HL-60/S4 treated with phorbol 12-myristate 13-acetate at 8.2 ng/mL for 4 days and 3 days (cell line): ENCODE measurements around the gene RTEL1.

Source experiments
- in situ Hi-C: fragments of 300-500 bp; cut with MboI; formaldehyde crosslinking; loops from 2 replicates; pipeline ENCODE4 v1.15.0; 2022; ENCODE audit warnings: low sequenced_read_pairs

Gene RTEL1

DNA sequence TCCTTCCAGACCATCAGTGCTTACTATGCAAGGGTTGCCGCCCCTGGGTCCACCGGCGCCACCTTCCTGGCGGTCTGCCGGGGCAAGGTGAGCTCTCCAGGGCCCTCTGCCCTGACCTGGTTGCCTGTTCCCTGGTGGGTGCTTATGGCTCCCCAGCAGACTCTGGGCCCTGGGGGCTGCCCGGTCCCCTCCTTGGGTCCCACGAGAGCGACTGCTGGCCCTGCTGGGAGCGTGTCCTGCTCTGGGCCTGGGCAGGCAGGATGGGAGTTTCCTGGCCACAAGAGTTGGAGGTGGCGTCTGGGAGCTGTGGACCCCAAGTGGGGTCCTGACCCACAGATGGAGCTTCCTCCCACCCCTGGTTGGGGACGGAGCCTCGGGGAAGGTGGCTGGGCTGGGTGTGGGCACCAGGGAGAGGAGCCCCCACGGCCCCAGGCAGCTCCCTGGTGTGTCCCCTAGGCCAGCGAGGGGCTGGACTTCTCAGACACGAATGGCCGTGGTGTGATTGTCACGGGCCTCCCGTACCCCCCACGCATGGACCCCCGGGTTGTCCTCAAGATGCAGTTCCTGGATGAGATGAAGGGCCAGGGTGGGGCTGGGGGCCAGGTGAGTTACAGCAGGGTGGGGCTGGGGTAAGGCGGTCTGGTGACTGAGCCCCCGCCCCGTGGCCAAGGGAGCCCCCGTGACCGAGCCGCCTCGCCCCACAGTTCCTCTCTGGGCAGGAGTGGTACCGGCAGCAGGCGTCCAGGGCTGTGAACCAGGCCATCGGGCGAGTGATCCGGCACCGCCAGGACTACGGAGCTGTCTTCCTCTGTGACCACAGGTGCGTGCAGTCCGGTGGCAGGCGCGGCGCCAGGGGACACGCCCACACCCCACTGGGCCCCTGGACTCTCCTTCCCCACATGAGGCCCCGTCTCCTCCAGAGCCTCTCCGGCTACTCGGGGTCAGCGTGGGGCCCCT lies 31.2 kb downstream of the RTEL1 start:
- in situ Hi-C loops, result no loop called here

DNA sequence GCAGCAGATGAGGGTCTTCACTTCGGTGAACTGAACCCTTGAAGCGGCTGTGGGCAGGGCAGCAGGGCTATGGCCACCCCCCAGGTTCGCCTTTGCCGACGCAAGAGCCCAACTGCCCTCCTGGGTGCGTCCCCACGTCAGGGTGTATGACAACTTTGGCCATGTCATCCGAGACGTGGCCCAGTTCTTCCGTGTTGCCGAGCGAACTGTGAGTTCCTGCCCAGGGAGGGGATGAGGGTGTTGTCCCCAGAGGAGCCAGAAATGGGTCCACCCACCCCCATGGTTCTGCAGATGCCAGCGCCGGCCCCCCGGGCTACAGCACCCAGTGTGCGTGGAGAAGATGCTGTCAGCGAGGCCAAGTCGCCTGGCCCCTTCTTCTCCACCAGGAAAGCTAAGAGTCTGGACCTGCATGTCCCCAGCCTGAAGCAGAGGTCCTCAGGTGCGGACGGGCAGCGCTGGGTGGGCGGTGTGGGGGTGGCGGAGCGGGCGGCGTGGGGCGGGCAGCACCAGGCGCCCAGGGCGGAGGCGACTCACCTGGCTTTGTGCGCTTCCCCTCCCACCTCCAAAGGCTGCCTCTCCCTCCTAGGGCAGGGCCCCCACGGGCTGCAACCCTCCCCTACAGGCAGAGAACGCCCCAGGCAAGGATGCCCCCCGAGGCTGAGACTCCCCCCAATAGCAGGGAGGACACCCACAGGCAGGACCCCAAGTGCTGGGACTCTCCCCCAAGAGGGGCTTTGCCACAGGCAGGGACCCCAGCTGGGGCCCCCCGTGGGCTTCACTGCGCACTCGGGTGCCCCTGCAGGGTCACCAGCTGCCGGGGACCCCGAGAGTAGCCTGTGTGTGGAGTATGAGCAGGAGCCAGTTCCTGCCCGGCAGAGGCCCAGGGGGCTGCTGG lies 32.1 kb downstream of the RTEL1 start:
- in situ Hi-C loops, result no loop called here

DNA sequence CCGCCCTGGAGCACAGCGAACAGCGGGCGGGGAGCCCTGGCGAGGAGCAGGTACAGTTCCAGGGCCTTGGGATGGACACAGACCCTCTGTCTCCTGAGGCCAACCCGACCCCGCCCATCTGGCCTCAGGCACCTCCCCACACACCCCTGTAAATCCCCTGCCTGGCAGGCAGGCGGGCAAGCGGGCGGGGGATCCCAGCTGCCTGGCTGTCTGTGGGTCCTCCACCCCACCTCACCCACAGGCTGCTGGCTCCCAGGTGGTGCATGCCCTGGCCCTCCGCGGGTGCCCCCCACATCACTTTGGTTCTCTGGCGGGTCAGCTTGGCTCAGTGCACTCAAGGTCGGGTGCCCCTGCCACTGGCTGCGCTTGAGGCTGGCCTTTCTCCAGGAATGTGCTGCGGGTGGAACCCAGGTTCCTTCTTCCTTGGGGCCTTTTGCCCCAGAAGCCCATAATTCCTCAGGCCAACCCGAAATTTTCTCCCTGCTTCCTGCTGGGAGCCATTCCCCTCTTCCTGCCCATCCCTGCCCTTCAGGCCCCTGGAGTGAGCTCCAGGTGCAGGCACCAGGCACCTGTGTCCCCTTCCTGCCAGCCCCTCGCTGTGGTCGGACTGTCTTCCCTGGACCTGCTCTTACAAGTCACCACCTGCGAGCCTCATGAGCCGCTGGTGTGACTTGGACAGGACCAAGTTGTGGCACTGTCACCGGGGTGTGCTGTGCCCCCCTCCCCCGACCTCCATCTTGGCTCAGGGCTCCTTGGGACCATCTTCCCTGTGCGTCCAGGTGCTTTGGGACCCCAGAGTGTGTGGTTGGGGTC lies 33.0 kb downstream of the RTEL1 start:
- in situ Hi-C loops, result no loop called here

DNA sequence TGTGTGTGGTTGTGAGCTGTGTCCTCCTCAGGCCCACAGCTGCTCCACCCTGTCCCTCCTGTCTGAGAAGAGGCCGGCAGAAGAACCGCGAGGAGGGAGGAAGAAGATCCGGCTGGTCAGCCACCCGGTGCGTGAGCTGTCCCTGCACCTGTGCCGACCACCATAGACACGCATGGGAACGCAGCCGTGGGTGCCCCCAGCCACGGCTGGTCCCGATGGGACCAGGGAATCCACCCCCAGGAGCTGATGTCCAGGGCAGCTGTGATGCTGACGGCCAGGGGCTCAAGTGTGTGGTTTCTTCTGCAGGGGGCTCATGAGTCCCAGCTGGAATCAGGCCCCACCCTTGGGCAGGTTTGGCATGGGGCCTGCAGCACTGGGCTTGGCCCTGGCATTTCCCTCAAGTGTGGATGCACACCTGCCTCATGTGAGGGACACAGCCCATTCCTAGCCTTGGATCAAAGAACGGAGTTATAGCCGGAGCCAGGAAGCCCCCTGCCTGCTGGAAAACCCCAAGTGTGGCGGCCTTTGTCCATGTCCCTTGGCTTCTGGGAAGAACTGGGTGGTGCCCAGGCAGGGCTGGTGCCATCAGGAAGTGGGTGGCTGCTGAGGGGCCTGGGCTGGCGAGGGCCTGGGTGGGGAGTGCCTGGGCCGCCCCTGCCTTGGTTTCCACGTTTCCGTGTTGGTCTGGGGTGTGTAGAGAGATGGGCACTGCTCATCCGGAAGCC lies 33.8 kb downstream of the RTEL1 start:
- in situ Hi-C loops, result no loop called here

DNA sequence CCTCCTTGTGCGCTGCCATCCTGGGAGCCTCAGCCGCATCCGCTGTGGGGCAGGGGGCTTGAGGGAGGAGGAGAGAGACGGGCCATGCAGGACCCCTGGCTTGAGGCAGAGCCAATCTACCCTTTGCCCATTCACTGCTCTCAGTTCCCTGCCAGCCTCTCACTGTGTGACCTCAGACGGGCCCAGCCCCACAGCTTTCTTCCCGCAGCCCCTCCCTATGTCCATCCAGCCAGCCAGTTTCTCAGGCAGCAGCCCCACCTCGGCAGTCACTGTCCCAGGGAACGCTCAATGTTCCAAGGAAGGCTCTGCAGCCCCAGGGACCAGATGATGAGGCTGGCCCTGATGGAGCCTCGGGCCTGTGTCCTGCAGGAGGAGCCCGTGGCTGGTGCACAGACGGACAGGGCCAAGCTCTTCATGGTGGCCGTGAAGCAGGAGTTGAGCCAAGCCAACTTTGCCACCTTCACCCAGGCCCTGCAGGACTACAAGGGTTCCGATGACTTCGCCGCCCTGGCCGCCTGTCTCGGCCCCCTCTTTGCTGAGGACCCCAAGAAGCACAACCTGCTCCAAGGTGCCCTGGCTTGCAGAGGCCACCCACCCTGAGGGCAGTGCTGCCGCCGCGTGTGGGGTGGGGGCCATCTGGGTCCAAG lies 34.4 kb downstream of the RTEL1 start:
- in situ Hi-C loops, result no loop called here

DNA sequence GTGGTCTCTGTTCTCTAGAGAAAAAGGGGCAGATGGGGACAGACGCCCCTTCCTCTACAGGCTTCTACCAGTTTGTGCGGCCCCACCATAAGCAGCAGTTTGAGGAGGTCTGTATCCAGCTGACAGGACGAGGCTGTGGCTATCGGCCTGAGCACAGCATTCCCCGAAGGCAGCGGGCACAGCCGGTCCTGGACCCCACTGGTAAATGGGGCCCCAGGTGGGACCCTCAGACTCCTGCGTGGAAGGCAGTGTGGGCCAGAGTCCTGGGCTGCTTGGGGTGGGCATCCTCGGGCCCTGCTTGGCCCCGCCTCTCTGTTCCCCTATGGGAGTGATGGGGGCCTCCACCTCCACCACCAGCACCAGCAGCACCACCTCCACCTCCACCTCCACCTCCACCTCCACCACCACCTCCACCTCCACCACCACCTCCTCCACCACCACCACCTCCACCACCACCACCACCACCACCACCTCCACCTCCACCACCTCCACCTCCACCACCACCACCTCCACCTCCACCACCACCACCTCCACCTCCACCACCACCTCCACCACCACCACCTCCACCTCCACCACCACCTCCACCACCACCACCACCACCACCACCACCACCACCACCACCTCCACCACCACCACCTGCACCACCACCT lies 35.1 kb downstream of the RTEL1 start:
- in situ Hi-C loops, result no loop called here

DNA sequence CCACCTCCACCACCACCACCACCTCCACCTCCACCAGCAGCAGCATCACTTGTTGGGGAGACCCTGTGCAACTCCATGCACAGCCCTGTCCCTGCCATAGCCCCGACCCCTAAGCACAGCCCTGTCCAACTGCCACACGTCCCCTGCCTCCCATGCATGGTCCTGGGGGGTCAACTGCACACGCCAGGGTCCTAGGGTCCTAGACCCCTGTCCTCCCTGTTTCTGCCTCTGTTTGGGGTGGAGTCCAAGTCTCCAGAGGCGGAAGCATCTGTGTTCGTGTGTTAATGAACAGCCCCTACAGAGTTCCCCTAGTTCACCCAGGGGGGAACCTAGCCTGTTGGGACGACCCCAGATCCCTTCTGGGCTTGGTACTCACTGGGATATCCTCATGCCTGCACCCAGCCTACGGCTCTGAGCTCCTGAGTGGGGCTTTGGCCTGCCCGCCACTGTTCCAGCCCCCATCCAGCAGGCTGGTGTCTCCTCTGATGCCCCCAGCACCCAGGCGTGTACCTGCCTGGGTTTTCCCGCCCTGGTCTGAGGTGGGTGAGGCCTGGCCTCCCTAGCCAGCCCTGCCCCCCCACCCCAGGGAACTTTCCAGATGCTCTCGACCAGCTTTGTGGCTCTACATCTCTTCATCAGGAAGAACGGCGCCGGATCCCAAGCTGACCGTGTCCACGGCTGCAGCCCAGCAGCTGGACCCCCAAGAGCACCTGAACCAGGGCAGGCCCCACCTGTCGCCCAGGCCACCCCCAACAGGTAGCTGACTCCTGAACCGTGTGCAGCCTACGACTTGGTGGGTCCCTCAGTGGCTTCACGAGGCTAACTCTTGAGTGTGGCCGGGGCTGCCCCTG lies 35.8 kb downstream of the RTEL1 start:
- in situ Hi-C loops, result no loop called here

DNA sequence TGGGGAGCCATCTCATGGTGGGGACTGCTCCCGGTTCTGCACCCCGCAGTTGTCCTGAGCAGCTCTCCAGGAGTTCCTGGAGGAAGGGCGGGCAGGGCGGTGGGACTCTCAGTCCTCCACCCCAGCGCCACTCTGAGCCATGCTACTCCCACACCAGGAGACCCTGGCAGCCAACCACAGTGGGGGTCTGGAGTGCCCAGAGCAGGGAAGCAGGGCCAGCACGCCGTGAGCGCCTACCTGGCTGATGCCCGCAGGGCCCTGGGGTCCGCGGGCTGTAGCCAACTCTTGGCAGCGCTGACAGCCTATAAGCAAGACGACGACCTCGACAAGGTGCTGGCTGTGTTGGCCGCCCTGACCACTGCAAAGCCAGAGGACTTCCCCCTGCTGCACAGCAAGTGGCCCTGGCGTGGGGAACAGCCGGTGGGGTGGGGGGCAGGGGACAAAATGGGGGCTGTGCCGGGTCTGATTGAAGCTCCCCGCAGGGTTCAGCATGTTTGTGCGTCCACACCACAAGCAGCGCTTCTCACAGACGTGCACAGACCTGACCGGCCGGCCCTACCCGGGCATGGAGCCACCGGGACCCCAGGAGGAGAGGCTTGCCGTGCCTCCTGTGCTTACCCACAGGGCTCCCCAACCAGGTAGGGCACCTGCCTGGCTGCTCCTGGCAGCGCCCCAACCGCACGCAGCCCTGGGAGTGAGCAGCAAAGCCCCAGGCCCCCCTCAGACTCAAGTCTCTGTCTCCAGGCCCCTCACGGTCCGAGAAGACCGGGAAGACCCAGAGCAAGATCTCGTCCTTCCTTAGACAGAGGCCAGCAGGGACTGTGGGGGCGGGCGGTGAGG lies 36.7 kb downstream of the RTEL1 start:
- in situ Hi-C loops, result no loop called here

DNA sequence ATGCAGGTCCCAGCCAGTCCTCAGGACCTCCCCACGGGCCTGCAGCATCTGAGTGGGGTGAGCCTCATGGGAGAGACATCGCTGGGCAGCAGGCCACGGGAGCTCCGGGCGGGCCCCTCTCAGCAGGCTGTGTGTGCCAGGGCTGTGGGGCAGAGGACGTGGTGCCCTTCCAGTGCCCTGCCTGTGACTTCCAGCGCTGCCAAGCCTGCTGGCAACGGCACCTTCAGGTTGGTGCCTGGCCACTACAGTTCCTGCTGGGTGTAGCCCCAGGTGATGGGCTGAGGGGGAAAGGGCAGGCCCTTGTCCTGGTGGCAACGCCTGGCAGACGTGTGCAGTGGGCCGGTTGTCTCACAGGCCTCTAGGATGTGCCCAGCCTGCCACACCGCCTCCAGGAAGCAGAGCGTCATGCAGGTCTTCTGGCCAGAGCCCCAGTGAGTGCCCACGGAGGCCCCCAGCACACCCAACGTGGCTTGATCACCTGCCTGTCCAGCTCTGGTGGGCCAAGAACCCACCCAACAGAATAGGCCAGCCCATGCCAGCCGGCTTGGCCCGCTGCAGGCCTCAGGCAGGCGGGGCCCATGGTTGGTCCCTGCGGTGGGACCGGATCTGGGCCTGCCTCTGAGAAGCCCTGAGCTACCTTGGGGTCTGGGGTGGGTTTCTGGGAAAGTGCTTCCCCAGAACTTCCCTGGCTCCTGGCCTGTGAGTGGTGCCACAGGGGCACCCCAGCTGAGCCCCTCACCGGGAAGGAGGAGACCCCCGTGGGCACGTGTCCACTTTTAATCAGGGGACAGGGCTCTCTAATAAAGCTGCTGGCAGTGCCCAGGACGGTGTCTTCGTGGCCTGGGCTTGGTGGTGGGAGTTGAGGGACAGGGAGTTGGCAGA lies 37.6 kb downstream of the RTEL1 start:
- in situ Hi-C loops, result no loop called here

DNA sequence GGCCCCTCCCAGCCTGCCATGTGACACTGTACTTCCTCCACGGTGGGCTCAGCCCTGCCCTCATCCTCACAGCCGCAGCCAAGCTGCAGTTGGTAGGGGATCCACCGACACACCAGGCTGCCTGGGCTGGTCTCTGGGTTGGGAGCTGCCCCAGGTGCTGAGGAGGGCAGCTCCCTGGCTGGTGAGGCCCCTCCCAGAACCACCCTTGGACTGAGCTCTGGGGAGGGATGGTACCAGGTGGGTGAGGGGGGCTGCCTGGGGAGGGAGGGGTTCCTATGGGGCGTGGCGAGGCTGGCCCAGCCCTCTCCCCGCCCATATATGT lies 38.2 kb downstream of the RTEL1 start:
- in situ Hi-C loops, result no loop called here

DNA sequence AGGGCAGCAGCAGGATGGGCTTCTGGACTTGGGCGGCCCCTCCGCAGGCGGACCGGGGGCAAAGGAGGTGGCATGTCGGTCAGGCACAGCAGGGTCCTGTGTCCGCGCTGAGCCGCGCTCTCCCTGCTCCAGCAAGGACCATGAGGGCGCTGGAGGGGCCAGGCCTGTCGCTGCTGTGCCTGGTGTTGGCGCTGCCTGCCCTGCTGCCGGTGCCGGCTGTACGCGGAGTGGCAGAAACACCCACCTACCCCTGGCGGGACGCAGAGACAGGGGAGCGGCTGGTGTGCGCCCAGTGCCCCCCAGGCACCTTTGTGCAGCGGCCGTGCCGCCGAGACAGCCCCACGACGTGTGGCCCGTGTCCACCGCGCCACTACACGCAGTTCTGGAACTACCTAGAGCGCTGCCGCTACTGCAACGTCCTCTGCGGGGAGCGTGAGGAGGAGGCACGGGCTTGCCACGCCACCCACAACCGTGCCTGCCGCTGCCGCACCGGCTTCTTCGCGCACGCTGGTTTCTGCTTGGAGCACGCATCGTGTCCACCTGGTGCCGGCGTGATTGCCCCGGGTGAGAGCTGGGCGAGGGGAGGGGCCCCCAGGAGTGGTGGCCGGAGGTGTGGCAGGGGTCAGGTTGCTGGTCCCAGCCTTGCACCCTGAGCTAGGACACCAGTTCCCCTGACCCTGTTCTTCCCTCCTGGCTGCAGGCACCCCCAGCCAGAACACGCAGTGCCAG lies 38.7 kb downstream of the RTEL1 start, which contains the start of gene TNFRSF6B:
TSS of gene TNFRSF6B (plus strand) at position 25 of the 729 bp plus-strand sequence. CDS start at position 141, 116 bp downstream.
- in situ Hi-C loops, result no loop called here

DNA sequence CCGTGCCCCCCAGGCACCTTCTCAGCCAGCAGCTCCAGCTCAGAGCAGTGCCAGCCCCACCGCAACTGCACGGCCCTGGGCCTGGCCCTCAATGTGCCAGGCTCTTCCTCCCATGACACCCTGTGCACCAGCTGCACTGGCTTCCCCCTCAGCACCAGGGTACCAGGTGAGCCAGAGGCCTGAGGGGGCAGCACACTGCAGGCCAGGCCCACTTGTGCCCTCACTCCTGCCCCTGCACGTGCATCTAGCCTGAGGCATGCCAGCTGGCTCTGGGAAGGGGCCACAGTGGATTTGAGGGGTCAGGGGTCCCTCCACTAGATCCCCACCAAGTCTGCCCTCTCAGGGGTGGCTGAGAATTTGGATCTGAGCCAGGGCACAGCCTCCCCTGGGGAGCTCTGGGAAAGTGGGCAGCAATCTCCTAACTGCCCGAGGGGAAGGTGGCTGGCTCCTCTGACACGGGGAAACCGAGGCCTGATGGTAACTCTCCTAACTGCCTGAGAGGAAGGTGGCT lies 39.3 kb downstream of the RTEL1 start:
- in situ Hi-C loops, result no loop called here

DNA sequence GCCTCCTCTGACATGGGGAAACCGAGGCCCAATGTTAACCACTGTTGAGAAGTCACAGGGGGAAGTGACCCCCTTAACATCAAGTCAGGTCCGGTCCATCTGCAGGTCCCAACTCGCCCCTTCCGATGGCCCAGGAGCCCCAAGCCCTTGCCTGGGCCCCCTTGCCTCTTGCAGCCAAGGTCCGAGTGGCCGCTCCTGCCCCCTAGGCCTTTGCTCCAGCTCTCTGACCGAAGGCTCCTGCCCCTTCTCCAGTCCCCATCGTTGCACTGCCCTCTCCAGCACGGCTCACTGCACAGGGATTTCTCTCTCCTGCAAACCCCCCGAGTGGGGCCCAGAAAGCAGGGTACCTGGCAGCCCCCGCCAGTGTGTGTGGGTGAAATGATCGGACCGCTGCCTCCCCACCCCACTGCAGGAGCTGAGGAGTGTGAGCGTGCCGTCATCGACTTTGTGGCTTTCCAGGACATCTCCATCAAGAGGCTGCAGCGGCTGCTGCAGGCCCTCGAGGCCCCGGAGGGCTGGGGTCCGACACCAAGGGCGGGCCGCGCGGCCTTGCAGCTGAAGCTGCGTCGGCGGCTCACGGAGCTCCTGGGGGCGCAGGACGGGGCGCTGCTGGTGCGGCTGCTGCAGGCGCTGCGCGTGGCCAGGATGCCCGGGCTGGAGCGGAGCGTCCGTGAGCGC lies 39.9 kb downstream of the RTEL1 start:
- in situ Hi-C loops, result no loop called here

DNA sequence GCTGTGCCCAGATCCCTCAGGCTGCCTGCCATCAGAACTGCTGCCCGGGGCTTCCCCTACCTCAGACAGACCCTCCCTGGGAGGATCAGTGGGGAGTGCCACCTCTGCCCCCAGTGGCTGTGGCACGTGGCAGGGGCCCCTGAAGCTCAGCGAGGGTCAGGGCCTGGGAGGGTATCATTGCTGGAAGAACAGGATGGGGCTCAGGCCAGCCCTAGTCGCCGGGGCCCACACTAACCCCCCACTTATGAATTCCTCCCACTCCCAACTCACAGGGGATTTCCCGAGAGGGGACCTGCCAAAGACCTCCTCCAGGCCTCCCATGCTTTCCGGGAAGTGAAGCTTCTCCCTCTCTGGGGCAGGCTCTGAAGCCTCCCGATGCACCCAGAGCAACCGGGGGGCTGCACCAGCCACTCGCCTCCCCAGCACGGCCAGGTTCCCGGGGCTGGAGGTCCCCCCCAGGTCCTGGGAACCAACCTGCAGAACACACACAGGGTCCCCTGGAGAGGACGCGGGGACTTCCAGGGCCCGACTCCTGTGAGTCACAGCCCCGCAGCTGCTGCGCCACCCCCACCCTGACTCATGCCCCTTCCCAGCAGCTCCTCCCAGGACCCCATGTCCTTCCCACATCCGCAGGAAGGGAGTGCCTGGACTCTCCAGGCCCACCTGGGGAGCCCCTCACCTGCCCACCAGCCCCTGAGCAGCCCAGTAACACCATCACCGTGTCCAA lies 40.8 kb downstream of the RTEL1 start:
- in situ Hi-C loops, result no loop called here
